CD8-positive, alpha-beta memory T cell (primary cell): ENCODE results near the gene ACADS. TPM values are rescaled to one million over a fixed set of nuclear protein-coding genes. Genes with fewer than 3 reads are reported as not detected.

Experiments used
- CTCF ChIA-PET: fragments of 350-600 bp; sonication (Branson Sonifier 250); formaldehyde crosslinking; loops from one replicate; lab custom pipeline; 2021; ENCODE audit warnings: antibody characterized with exemption; lab: Charles Lee
- POLR2A ChIA-PET: fragments of 350-600 bp; sonication (Branson Sonifier 250); formaldehyde crosslinking; loops from one replicate; lab custom pipeline; 2021; ENCODE audit warnings: antibody characterized with exemption; lab: Charles Lee
- DNase-seq, 5 donors: peaks; one replicate each; pipeline versions ENCODE4 v3.0.0 to v3.0.0-alpha.2; 2020 to 2022; ENCODE audit warnings: mixed read lengths in 1 of 5
- H3K27ac ChIP-seq: one replicate; pipeline ENCODE4 v1.7.0; 2013; ENCODE audit warnings: low read depth, mild to moderate bottlenecking, low read length, moderate library complexity
- H3K27me3 ChIP-seq: 2 replicates; pipeline ENCODE4 v1.7.0; 2013; ENCODE audit warnings: low read length, mild to moderate bottlenecking; ENCODE audit not compliant: insufficient read depth, poor library complexity, severe bottlenecking
- H3K36me3 ChIP-seq: 2 replicates; pipeline ENCODE4 v1.7.0; 2013; ENCODE audit warnings: mild to moderate bottlenecking, low read length, moderate library complexity; ENCODE audit not compliant: insufficient read depth
- H3K4me1 ChIP-seq: 2 replicates; pipeline ENCODE4 v1.7.0; 2013; ENCODE audit warnings: mild to moderate bottlenecking, low read length, moderate library complexity; ENCODE audit not compliant: insufficient read depth
- H3K4me3 ChIP-seq: 2 replicates; pipeline ENCODE4 v1.7.0; 2013; ENCODE audit warnings: mild to moderate bottlenecking, low read length
- H3K9me3 ChIP-seq: 2 replicates; pipeline ENCODE4 v1.7.0; 2013; ENCODE audit warnings: mild to moderate bottlenecking, low read length
- H3K27ac Mint-ChIP-seq, 8 donors: one replicate each; pipeline ENCODE4 v1.8.0; 2020 to 2021; ENCODE audit warnings: mixed read lengths in 8 of 8, mild to moderate bottlenecking in 6 of 8, inconsistent platforms in 3 of 8, moderate library complexity in 3 of 8
- H3K27me3 Mint-ChIP-seq, 2 donors: one replicate each; pipeline ENCODE4 v1.8.0; 2020 to 2021; ENCODE audit warnings: mixed read lengths in 2 of 2, mild to moderate bottlenecking in 1 of 2, moderate library complexity in 1 of 2
- H3K36me3 Mint-ChIP-seq, 3 donors: one replicate each; pipeline ENCODE4 v1.8.0; 2020 to 2021; ENCODE audit warnings: mixed read lengths in 3 of 3, inconsistent platforms in 1 of 3, mild to moderate bottlenecking in 1 of 3
- H3K4me1 Mint-ChIP-seq, 3 donors: one replicate each; pipeline ENCODE4 v1.8.0; 2020 to 2021; ENCODE audit warnings: mixed read lengths in 3 of 3, inconsistent platforms in 1 of 3, mild to moderate bottlenecking in 1 of 3
- H3K4me3 Mint-ChIP-seq, 7 donors: one replicate each; pipeline ENCODE4 v1.8.0; 2020 to 2021; ENCODE audit warnings: mixed read lengths in 7 of 7, mild to moderate bottlenecking in 6 of 7, moderate library complexity in 4 of 7, inconsistent platforms in 2 of 7
- H3K9me3 Mint-ChIP-seq, 5 donors: one replicate each; pipeline ENCODE4 v1.8.0; 2020 to 2022; ENCODE audit warnings: mixed read lengths in 5 of 5, mild to moderate bottlenecking in 3 of 5, moderate library complexity in 2 of 5, inconsistent platforms in 1 of 5
- polyA plus RNA-seq: library from polyadenylated mRNA; unstranded; fragments of 300-500 nt; fragmentation: Illumina TruSeq; gene quantifications from one replicate; pipeline ENCODE4 v1.2.3, GENCODE V29; 2021
- total RNA-seq, 2 experiments: library from RNA; stranded (reverse); gene quantifications; one replicate each; pipeline ENCODE4 v1.2.3, GENCODE V29; 2021

The ACADS gene, protein sequence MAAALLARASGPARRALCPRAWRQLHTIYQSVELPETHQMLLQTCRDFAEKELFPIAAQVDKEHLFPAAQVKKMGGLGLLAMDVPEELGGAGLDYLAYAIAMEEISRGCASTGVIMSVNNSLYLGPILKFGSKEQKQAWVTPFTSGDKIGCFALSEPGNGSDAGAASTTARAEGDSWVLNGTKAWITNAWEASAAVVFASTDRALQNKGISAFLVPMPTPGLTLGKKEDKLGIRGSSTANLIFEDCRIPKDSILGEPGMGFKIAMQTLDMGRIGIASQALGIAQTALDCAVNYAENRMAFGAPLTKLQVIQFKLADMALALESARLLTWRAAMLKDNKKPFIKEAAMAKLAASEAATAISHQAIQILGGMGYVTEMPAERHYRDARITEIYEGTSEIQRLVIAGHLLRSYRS
- total RNA-seq (10 to 100 TPM; 11.2 to 12.1 TPM), polyA plus RNA-seq (19.7 TPM)

DNA sequence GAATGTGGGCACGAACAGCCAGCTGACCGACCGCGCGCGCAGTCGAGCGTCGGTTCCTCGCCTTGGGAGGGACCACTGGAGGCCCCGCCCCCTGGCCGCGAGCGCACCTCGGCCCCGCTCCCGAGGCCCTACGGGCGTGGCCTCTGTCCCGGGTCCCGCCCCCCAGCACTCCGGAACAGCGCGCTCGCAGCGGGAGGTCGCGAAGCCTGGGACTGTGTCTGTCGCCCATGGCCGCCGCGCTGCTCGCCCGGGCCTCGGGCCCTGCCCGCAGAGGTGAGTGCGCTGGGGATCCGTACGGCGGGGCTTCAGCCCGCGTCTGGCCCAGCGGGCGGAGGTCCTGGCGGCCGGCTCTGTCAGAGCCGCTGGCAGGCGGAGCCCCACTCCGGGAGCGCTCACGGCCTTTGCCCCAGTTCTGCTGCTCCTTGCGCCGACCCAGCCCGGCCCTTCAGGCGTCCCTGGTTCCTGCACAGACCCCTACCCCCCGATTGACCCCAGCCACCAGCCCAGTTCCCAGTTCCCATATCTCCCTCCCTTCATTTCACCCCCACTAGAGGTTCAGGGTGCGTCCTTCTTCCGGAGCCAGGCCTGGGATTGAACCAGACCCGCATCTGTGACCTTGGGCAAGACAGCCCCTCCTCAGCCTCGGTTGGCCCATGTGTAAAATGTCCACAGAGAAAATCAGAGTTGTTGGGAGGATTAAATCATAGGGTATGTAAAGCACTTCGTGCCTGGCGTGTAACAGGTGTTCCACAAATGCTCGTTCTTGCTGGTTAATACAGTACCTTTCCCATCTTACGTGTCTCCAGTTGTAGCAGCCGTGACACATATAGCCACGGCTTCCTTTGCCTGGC, at the start of gene ACADS:
ACADS (plus strand) TSS at position 168 of the 851 bp plus-strand sequence; CDS start at position 228, 60 bp downstream.
- H3K27ac Mint-ChIP-seq, result peak within 1 kb of the TSS in 7 of 8 donors; percentile 45 to 91 (median 84)
- Histone ChIP-seq H3K4me1 (peaks cover 16% of the 10 kb centered on the region), H3K4me3 (peak within 1 kb of the TSS; percentile 76), H3K9me3 (no peaks in the 10 kb centered on the region), H3K36me3 (no peaks in the 10 kb centered on the region), H3K27me3 (no peaks in the 10 kb centered on the region), H3K27ac (peak within 1 kb of the TSS; percentile 52)
- no peaks in the 10 kb centered on the region for H3K9me3 Mint-ChIP-seq
- ChIA-PET POLR2A (interaction anchor here (0.6 kb wide), 1 partner anchor 1150 kb away, joined by 5 read pairs; no protein-coding TSS in a partner anchor), CTCF (interaction anchor here (1.0 kb wide), 1 partner anchor 79 kb away, joined by 3 read pairs; no protein-coding TSS in a partner anchor)
- H3K27me3 Mint-ChIP-seq, result no peaks in the 10 kb centered on the region
- H3K36me3 Mint-ChIP-seq, result peaks cover 16 to 50% (median 19%) of the 10 kb centered on the region in 3 donors
- H3K4me1 Mint-ChIP-seq, result peaks cover 20 to 27% (median 24%) of the 10 kb centered on the region in 3 donors
- H3K4me3 Mint-ChIP-seq, result peak within 1 kb of the TSS; percentile 81 to 92 (median 88)
- peak; percentile 84 to 90 (median 89) for DNase-seq

DNA sequence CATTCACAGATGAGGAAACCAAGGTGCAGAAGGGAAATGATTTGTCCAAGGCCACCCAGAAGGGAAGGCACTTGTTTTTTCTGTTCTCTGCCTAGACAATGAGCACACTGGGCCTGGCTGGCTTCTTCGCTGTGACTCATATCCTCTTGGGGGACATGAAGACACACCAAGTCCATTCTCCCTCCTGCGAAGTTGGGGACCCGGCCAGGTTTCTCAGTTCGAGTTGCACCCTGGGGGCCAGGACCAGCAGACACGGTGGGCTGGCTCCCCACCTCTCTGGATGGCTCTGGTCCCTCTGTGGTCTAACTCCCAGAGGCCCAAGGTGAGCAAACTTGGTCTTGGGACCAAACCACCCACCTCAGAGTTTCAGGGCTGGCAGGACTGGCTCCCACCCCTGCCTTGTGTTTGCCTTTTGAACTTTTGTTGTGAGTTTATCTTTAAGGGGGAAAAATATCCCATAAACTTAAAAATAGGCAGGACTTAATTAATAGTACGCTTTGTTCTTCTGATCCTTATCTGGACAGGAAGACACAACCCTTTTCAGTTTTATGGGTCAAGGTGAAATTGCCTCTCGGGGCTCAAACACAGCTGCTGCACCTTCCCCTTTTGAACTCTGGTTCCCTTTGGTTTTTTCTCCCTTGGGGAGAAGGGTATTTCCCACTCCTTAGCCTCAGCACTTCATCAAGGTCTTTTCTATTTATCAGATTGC, 47.7 kb upstream of the ACADS start:
- peaks cover 0 to 10% (median 6%) of the 10 kb centered on the region in 3 donors for H3K4me1 Mint-ChIP-seq
- H3K36me3 Mint-ChIP-seq, result no peaks in the 10 kb centered on the region
- CTCF ChIA-PET, result interaction anchor here (1.3 to 2.0 kb wide), 3 partner anchors 17 to 29 kb away, joined by 3 to 9 read pairs (median 3); no protein-coding TSS in a partner anchor

GRCh38 chr12:120678572-120678971, 47.1 kb upstream of the ACADS start:
- Mint-ChIP-seq H3K27me3 (peaks cover 14 to 15% of the 10 kb centered on the region in 2 donors), H3K4me3 (peak overlapping the region in 1 of 7 donors; percentile 23), H3K36me3 (no peaks in the 10 kb centered on the region), H3K4me1 (peaks cover 0 to 10% (median 6%) of the 10 kb centered on the region in 3 donors), H3K9me3 (no peaks in the 10 kb centered on the region), H3K27ac (no peak overlapping the region)
- H3K27me3 ChIP-seq, result no peaks in the 10 kb centered on the region
- DNase-seq, result no peak
- H3K4me3 ChIP-seq, result no peak overlapping the region
- ChIA-PET POLR2A (interaction anchor here (0.6 kb wide), 1 partner anchor 418 kb away, joined by 4 read pairs; no protein-coding TSS in a partner anchor), CTCF (interaction anchor here (1.3 to 2.0 kb wide), 3 partner anchors 18 to 30 kb away, joined by 3 to 9 read pairs (median 3); no protein-coding TSS in a partner anchor)
- no peaks in the 10 kb centered on the region for H3K36me3 ChIP-seq
- no peaks in the 10 kb centered on the region for H3K4me1 ChIP-seq
- H3K9me3 ChIP-seq, result no peaks in the 10 kb centered on the region
- no peak overlapping the region for H3K27ac ChIP-seq

More for the DNA sequence above, 47.7 kb upstream of the ACADS start:
- Histone ChIP-seq H3K27ac (no peak overlapping the region), H3K4me1 (no peaks in the 10 kb centered on the region), H3K27me3 (no peaks in the 10 kb centered on the region), H3K9me3 (no peaks in the 10 kb centered on the region), H3K36me3 (no peaks in the 10 kb centered on the region), H3K4me3 (no peak overlapping the region)
- no peaks in the 10 kb centered on the region for H3K9me3 Mint-ChIP-seq
- H3K27ac Mint-ChIP-seq, result no peak overlapping the region
- peak overlapping the region in 1 of 7 donors; percentile 34 for H3K4me3 Mint-ChIP-seq
- H3K27me3 Mint-ChIP-seq, result peaks cover 12 to 16% of the 10 kb centered on the region in 2 donors
- POLR2A ChIA-PET, result no interaction called here
- no peak for DNase-seq

GRCh38 chr12:120680165-120680738, 45.4 kb upstream of the ACADS start:
- Histone ChIP-seq H3K36me3 (no peaks in the 10 kb centered on the region), H3K4me3 (no peak overlapping the region), H3K4me1 (no peaks in the 10 kb centered on the region), H3K27me3 (no peaks in the 10 kb centered on the region), H3K27ac (no peak overlapping the region), H3K9me3 (no peaks in the 10 kb centered on the region)
- no peak for DNase-seq
- H3K4me3 Mint-ChIP-seq, result no peak overlapping the region
- no peaks in the 10 kb centered on the region for H3K9me3 Mint-ChIP-seq
- H3K36me3 Mint-ChIP-seq, result no peaks in the 10 kb centered on the region
- POLR2A ChIA-PET, result no interaction called here
- H3K27ac Mint-ChIP-seq, result peak overlapping the region in 1 of 8 donors; percentile 9
- H3K4me1 Mint-ChIP-seq, result peaks cover 0 to 10% (median 6%) of the 10 kb centered on the region in 3 donors
- CTCF ChIA-PET, result no interaction called here
- H3K27me3 Mint-ChIP-seq, result peaks cover 9 to 11% of the 10 kb centered on the region in 2 donors

- no peak for DNase-seq
- peak overlapping the region in 3 of 7 donors; percentile 3 to 81 (median 66) for H3K4me3 Mint-ChIP-seq
- peaks cover 20% of the 10 kb centered on the region for H3K4me1 ChIP-seq
- H3K36me3 ChIP-seq, result no peaks in the 10 kb centered on the region
- CTCF ChIA-PET, result no interaction called here
- H3K9me3 ChIP-seq, result no peaks in the 10 kb centered on the region
- POLR2A ChIA-PET, result interaction anchor here (0.6 kb wide), 1 partner anchor 115 kb away, joined by 3 read pairs; no protein-coding TSS in a partner anchor
- peak overlapping the region in 2 of 8 donors; percentile 27 to 94 for H3K27ac Mint-ChIP-seq
- no peaks in the 10 kb centered on the region for H3K9me3 Mint-ChIP-seq
- H3K27me3 Mint-ChIP-seq, result peaks cover 0 to 6% of the 10 kb centered on the region in 2 donors
- peaks cover 0 to 6% (median 0%) of the 10 kb centered on the region in 3 donors for H3K36me3 Mint-ChIP-seq
- H3K4me3 ChIP-seq, result no peak overlapping the region
- no peaks in the 10 kb centered on the region for H3K27me3 ChIP-seq
- H3K27ac ChIP-seq, result no peak overlapping the region
- peaks cover 20% of the 10 kb centered on the region in 3 donors for H3K4me1 Mint-ChIP-seq
Measured at GRCh38 chr12:120684523-120684932, 41.1 kb upstream of the ACADS start.

DNA sequence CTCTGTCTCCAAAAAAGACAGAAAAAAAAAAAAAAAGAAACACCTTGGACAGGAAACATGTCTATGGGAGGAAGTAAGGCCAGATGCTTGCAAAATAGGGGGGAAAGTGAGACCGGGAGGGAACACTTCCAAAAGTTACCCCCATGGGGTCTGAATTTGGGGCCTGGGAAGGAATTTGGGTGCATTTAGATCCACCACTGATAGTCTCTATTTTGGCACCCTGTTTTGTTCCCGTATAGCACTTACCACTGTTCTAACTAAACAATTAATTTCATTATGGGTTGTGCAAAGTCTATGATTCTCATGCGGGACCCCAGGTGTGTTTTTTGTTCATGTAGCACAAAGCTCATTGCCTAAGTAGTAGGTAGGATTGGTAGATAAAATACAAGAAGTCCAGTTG, 40.1 kb upstream of the ACADS start:
- no peak for DNase-seq
- peak overlapping the region; percentile 82 for H3K27ac ChIP-seq
- H3K27me3 Mint-ChIP-seq, result peaks cover 0 to 4% of the 10 kb centered on the region in 2 donors
- H3K4me3 ChIP-seq, result no peak overlapping the region
- peak overlapping the region; percentile 66 to 97 (median 94) for H3K4me3 Mint-ChIP-seq
- no peaks in the 10 kb centered on the region for H3K27me3 ChIP-seq
- ChIA-PET CTCF (interaction anchor here (1.5 to 1.7 kb wide), 2 partner anchors 37 to 104 kb away, joined by 4 to 11 read pairs; partner anchors contain the start of gene POP5), POLR2A (no interaction called here)
- no peaks in the 10 kb centered on the region for H3K9me3 Mint-ChIP-seq
- peak overlapping the region in 6 of 8 donors; percentile 47 to 97 (median 94) for H3K27ac Mint-ChIP-seq
- H3K36me3 Mint-ChIP-seq, result peaks cover 0 to 6% (median 0%) of the 10 kb centered on the region in 3 donors
- peaks cover 23% of the 10 kb centered on the region for H3K4me1 ChIP-seq
- H3K9me3 ChIP-seq, result no peaks in the 10 kb centered on the region
- peaks cover 27 to 30% (median 29%) of the 10 kb centered on the region in 3 donors for H3K4me1 Mint-ChIP-seq
- H3K36me3 ChIP-seq, result no peaks in the 10 kb centered on the region
